GM19043 (cell line): ENCODE measurements around the gene NCDN.

ENCODE experiments used
- ATAC-seq: cut with Tn5 transposase; IDR thresholded peaks from one replicate; pipeline ENCODE4 v1.9.1; 2021; ENCODE audit warnings: low read depth; ENCODE audit not compliant: unreplicated experiment

The NCDN gene

DNA sequence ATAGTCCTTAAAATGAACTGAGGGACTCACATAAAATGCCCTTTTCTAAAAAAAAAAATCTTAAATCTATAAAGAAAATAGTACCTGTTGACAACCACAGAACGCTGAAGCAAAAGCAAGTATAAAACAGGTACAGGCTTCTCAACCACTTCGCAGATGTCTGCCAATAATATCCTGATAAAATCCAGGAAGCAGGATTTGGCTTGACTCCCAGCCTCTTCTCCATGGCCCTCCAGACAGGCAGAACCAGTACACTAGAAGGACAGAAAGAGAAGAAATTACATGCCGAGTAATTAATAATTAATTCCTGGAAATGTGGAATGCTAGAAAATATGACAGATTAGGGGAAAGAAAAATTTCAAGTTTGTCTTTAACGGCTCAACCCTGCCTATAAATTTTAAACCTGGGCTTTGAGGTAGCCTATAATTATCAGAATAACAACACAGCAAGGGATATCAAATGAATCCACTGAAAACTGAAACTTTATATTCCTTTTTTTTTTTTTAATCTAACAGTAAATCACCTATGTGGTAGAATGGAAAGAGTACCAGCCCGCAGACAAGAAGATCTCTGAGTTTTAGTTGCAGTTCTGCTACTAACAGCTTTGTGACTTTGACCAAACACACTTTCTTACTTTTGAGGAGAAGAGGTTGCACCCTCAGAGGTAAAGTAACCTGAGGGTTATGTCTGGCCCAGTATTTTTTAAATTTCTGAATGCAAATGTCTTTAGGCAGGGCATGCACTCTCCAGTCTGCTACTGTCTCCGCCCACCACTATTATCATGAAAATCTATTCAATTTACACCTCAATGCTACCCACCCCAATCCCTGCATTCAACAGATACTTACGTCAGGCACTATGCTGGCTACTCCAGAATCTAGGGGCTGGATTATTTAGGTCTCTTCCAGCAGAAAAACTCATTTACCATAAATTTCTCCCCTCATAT is 3.1 kb upstream of the NCDN start:
- ATAC-seq, result no peak

DNA sequence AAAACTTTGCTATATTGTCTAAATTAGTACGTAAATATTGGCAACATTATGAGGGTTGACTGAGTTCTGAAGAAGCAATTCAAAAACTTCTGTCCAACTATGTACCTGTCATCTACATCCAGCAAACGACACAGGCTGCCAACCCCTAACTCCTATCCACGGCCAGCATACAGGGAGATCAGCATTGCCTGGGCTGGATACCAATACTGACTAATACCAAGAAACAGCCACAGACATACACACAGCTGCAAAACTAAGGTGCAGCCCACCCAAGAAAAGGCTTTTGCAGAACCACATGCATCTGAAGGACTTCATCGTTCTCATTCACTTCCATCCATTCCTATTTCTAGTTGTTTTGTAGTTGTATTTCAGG is 2.4 kb upstream of the NCDN start:
- no peak for ATAC-seq

DNA sequence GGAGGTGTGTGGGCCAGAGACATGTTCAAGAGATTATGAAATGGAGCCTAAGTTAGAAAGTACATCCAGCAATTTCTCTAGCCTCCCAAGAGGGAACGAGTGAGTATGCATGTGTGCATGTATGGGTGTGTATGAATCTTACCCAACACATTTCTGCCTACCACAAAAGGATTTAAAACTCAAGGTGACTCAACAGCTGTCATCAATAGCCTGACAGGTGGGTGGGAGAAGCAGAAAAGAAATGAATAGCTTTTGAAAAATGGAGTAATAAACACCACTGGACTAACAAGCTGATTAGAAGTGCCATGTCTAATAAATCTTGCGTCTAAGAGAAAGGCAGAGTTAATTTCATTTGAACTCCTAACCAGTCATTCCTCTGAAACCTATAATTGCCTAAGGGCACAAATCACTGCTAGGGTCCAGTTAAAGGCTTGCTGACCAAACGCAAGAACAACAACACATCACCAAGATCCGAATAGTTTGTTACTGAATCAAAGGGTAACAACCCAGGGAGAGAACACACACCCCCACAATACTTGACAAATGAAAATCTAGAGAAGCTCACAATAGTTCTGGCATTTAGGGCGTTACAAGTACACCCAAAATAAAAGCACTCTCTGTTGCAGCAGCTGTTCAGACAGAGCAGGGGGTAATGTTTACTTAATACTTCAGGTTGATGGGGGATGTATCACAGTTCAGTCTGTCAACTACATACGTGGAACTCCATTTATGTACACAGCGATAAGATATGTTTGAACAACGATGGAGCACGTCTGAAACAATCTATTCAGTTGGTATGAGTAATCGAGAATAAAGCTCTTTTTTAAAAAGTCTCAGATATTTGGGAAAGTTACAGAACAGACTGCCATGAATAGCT is 1.8 kb upstream of the NCDN start:
- ATAC-seq, result no peak

DNA sequence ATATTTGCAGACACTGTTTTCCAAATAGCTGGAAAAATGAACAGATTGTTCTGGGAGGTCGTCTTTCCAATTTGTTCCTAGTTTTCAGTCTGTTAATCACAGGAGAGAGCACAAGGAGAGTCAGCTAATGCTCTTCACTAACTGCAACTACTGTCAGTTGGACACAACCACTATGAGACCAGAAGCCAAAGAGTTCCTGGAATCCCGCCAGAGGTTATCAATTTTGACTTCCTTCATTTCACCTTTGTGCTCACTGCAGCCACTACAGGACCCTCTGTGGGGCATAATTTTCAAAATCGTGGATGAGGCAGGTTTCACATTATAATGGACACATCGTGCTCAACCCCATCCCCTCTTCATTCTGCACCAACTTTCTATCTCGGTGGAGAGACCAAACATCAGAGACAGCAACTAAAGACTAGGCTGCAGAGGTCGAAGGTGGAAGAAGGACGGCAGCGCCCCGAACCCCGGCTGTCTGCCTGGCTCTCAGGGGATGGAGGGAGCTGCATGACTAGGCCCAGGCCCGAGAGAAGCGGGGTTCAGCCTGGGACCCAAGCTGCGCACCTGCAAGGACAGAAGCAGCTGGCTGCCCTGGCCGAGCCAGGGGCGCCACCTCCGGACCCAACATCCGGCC is 998 bp upstream of the NCDN start:
- ATAC-seq, result no peak

DNA sequence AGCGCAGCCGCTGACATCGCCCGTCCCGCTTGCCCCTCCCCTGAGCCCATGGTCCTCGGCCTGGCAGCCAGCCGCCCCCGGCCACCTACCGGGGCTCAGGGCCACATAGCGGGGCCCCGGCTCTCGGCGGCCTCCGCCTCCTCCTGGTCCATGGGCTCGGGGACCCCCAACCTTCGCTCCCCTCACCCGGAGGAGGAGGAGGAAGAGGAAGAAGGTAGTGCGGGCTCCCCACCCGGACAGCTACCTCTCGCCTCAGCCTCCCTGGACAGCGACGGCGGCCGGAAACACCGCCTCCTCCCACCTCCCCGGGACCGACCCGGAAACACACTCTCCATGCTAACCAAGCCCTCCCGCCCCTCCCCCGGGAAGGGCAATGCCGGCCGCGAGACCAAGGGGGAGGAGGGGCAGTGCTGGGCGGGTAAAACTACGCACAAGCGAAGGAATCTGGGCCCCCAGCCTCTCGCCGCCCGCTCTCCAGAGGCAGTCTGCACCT is 435 bp upstream of the NCDN start, which contains the start of gene KIAA0319L:
Gene KIAA0319L (minus strand): TSS at position 286 of the 493 bp plus-strand sequence. CDS start 2,912 bp downstream, outside the sequence.
- ATAC-seq, result peak; percentile 75

DNA sequence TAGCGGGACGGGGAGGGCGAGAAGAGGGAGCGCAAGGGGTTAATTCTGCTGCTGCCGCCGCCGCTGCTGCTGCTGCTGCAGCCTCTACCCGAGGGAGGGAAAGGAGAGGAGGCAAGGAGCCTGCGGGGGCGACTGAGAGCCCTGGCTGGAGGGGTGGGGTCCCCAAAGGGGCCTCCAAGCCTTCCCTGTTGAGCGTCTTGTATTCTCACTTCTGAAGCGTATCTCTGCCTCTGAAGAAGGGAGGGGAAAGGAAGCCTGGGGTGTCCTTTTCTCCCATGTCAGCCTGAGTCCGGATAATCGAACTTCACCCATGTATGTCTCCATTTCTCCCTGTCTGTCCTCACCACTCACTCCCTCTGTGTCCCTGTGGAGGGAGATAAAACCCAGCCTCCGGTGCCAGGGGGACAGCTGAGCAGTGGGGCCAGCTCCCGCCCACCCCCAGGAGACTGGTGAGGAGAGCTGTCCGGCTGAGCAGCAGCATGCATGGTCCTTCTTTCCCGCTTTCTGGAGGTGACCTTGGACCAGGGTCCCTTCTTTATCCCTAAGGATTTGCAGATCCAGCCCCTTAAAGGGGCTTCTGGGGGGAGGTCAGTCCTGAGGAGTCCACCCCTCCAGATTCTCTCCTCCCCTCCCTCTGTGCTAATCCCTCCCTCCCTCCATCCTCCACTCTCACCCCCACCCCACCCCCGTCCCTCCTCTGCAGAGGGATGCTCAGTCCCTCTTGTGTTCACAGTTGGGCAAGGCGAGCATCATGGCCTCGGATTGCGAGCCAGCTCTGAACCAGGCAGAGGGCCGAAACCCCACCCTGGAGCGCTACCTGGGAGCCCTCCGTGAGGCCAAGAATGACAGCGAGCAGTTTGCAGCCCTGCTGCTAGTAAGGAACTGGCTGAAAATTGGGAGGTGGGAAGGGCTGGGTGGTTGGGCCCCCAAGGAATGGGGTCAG is 1.0 kb downstream of the NCDN start:
- no peak for ATAC-seq

DNA sequence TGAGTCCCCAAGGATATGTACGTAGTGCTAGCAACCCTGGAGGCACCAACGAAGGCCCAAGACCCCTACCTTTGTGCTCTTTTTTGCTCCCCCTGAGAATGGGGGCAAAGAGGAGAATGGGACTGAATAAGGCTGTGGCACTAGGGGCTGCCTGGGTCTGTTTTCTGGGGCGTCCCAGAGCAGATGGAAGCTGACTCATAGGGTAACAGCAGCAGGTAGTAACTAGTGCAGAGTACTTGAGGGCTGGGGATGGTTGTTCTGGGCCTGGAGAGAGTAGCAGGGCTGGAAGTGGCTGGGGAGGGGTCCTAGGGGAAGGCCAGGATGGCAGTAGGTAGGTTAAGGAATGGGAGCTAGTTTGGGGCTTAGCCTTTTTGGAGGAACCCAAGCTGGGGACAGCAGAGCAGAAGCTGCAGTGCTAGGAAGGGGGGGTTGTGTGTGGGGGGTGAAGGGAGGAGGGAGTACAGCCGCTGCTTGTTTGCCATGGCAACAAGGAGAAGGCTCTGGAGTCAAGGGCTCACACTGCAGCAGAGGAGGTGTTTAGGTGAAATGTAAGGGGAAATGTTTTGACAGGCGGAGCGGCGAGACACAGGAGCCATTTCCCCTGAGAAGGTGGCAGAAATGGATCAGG is 1.8 kb downstream of the NCDN start:
- ATAC-seq, result no peak

DNA sequence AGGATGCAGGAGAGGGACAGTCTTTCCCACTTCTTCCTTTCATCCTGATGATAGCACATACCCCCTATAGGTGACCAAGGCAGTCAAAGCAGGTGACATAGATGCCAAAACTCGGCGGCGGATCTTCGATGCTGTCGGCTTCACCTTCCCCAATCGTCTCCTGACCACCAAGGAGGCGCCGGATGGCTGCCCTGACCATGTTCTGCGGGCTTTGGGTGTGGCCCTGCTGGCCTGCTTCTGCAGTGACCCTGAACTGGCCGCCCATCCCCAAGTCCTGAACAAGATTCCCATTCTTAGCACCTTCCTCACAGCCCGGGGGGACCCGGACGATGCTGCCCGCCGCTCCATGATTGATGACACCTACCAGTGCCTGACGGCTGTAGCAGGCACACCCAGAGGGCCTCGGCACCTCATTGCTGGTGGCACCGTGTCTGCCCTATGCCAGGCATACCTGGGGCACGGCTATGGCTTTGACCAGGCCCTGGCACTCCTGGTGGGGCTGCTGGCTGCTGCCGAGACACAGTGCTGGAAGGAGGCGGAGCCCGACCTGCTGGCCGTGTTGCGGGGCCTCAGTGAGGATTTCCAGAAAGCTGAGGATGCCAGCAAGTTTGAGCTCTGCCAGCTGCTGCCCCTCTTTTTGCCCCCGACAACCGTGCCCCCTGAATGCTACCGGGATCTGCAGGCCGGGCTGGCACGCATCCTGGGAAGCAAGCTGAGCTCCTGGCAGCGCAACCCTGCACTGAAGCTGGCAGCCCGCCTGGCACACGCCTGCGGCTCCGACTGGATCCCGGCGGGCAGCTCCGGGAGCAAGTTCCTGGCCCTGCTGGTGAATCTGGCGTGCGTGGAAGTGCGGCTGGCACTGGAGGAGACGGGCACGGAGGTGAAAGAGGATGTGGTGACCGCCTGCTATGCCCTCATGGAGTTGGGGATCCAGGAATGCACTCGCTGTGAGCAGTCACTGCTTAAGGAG is 2.9 kb downstream of the NCDN start:
- no peak for ATAC-seq

DNA sequence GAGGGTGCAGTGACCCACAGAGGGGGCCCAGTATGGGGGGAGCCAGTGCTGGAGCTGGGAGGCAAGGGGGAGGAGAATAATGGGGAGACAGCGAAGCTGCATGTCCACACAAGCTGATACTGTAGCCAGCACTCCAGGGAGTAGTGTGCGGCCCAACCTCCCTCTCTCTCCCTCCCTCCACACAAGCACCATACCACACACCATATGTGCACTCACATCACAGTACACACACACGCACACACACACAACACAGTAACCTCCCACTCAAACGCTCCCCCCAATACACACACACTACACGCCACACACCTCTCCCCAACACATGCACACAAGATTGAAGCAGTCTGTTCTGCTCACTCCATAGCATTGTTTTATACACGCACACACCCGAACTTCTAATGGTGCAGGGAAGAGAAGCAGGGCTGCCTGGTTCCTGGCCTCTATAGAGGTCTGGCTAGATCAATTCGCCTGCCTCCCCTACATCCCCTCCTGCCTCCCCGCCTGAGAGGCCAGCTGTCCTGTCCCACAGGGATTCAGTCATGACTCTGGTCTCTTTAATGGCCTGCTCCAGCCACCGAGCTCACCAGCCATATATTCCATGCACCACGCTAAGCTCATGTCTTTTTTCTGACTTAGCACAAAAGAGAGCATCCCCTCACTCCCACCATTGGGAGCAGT is 3.8 kb downstream of the NCDN start:
- no peak for ATAC-seq

DNA sequence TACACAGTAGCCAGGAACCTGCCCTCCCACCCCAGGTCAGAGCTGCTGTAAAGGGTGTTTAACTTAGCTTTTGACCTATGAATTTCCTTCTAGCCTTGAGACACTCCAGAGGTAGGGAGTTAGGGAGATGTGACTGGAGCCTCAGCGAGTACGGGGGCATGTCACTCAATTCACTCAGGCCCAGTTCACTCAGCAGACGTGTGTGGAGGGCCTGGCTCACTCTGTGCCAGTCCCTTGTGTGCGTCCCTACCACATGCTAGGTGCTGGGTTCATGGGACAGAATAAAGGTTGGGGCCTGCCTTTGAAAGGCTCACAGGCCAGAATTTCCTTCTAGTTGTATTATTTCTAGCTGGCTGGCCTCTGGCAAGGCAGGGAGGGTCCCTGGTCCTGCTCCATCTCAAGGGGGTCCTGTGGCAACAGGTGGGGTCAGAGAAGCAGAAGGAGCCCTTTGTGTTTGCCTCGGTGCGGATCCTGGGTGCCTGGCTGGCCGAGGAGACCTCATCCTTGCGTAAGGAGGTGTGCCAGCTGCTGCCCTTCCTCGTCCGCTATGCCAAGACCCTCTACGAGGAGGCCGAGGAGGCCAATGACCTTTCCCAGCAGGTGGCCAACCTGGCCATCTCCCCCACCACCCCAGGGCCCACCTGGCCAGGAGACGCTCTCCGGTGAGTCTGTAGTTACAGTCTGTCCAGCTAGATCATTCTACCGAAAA is 4.5 kb downstream of the NCDN start:
- ATAC-seq, result no peak

DNA sequence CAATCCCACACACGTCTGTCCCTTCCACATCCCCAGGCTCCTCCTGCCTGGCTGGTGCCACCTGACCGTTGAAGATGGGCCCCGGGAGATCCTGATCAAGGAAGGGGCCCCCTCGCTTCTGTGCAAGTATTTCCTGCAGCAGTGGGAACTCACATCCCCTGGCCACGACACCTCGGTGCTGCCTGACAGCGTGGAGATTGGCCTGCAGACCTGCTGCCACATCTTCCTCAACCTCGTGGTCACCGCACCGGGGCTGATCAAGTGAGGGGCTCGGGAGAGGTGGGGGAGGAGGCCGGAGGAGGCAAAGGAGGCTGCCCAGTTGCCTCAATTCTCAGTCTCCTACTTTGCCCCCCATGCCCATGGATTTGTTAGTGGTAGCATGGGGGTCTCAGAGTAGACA is 5.6 kb downstream of the NCDN start:
- no peak for ATAC-seq

DNA sequence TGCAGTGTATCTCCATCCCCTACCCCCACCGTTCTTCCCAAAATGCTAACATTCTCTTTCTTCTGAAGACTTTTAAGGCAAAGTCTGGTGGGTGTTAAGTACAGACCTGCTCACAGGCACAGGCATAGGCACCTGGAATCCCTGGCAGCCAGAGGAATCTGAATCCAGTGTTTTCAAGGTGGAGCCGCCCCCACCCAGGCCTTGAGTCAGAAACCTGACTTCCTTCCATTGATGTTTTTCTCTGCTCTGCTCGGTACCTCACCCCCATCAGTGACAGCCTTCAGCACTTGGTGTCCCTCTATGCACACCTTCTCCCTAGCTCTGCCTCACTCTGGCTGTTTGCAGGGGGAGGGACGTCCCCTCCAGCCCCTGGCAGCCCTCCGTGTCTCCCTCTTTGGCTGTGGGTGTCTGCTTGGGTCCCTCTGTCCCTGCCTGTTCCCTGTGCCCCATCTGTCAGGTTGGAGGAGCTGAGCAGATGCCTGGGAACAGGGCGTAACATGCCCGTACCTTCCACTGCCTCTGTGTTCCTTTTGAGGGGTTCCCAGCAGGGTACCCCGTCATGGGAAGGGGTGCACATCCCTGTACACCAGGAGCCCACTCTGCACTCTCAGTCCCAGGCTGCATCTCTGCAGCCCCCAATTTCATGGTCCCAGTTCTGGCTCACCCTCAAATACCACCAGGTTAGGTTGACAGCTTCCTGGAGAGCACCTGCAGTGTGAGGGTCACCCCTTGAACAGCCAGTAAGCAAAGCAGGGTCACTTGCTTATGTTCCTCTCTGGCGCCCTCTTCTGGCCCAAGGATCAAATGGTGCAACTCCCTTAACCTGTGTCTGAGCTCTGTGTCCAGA is 6.7 kb downstream of the NCDN start:
- ATAC-seq, result no peak

DNA sequence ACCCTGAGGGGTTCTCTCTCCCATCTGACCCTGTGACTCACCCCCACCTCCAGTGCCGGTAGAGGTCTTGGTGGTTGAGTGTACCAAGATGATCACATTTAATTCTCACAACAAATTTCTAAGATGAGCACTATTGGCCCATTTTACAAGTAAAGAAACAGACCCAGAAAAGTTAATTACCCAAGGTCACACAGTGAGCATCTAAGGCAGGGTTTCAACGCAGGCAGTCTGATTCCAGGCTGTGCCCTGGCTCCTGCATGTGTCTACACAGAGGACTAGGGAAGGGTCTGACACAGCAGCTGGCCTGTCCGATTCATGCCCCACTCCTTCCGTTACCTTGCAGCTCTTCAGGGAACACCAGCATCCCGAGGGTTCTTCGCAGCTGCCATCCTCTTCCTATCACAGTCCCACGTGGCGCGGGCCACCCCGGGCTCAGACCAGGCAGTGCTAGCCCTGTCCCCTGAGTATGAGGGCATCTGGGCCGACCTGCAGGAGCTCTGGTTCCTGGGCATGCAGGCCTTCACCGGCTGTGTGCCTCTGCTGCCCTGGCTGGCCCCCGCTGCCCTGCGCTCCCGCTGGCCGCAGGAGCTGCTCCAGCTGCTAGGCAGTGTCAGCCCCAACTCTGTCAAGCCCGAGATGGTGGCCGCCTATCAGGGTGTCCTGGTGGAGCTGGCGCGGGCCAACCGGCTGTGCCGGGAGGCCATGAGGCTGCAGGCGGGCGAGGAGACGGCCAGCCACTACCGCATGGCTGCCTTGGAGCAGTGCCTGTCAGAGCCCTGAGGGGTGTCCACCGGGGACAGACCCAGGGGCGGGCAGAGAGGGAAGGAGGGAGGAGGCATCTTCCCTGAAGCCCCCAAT is 7.5 kb downstream of the NCDN start:
- no peak for ATAC-seq

DNA sequence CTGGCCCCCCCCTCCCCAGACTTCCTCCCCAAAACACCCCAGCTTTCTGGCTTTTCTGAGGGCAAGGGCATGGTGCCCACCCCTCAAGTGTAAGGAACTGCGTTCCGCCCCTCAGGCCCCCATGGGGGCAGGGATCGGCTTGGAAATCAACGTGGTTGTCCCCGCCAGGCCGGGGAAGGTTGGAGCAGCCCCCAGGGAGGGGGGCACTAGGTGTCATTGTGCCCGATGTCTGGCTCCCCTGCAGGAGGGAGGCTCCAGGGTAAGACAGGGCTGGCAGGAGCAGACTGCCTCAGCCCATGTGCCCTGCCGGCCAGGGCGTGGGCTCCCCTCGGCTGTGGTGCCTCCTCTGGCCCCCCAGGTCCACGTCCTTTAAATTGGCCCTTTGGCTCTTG is 8.1 kb downstream of the NCDN start:
- no peak for ATAC-seq

DNA sequence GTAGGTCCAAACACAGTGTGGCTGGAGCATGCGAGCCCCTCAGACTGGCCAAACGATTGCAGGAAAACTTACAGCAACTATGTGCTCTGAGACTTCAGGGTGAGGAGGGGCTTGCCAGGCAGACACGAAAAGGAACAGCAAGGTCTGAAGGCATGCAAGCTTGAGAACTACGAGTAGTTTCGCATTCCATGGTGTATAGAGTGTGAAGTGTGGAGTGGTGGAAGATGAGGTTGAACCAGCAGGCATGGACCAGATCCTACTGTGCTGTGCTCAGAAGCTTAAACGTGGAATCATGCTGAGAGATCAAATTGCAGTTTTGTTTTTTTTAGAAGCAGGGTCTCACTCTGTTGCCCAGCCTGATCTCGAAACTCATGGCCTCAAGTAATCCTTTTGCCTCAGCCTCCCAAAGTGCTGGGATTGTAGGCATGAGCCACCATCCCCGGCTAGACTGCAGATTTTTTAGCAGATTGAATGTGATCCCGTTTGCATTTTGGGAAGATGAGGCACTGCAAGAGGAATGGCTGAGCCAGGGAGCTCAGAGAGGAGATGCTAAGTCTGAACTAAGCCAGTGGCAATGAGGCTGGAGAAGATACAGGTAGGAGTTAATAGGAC is 10.5 kb downstream of the NCDN start:
- ATAC-seq, result no peak
